Measurements from ENCODE around the gene FGR.

Gene FGR

DNA sequence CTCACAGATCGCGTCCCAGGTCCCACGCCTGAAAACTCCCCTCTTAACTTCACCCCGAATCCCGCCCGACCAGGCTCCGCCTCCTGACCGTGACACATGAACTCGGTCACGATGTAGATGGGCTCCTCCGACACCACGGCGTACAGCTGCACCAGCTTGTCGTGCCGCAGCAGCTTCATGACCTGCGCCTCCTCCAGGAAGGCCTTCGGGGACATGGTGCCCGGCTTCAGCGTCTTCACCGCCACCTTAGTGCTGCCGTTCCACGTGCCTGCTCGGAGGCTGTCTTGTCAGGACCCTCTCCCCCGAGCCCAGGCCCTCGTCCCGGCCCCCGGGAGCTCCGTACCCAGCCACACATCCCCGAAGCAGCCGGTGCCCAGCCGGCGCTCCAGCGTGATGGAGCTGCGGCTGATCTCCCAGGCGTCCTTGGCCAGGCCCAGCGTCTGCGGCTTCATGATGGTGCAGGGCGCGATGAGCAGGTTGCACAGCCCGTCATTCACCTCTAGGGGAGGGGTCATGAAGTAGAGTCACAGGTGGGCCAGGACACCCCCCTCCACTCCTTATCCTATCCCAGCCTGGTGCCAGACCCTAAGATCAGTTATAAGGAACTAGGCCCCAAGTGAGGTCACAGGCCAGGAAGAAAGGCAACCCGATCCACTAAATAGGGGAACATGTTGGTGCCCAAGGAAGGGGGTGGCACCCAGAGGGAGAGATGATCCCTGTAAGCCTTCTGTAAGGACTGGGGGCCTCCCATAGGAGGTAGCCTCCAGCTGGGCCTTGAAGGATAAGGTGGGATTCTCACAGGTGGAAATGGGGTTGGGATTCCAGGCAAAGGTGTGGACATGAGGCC, 19.4 kb downstream of the FGR start:
- DNase-seq (ENCODE audit: low spot score) = no peak

DNA sequence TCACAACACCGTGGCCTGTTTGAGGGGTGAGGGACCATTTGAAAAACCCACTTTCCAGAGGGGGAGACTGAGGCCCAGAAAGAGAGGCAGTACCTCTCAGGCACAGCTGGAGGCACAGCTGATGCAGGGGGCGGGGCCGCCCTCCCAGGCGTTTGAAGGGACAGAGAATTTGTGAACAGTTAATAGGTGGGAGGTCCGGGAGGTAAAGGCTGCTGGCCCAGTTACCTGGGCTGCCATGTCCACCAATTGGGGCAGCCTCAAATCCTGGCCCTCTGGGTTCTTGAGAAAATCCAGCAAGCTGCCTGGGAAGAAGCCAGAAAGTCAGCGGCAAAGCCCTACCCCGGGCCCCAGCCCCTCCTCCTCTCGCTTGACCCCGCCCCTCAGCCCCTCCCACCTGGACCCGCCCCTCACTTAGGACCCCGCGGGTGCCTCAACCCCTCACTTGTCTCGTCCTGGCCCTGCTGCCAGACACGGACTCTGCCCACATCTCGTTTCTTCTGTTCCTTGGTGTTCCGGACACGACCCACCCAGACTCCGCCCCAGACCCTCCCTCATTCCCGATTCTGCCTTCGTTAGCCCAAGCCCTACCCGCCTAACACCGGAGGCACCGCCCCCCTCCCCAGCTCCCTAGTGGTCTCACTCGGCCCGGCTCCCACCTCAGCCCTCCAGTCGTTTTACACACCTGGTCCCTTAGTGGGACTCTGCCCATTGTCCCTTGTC, 20.2 kb downstream of the FGR start:
- no peak for DNase-seq (ENCODE audit: low spot score)

DNA sequence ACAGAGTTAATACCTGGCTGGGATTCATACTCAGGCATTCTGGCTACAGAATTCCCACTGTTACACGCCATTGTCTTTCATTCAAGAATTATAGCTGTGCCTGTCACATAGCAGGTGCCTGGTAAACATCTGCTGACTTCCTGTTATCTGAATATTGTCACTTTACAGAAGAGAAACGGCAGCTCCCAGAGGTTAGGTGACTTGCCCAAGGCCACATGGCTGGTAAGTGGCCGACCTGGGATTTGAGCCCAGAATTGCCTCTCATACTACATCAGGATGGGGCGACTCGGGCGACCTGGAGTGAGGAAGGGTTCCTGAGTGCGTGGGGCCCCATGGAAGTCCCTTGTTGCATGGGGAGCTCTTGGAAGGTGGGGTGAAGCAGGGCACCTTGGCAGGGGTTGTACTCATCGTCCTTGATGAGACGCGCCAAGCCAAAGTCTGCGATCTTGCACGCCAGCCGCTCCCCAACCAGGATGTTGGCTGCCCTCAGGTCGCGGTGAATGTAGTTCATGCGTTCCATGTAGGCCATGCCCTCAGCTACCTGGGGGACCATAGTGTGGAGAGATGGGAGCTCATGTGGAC, 20.9 kb downstream of the FGR start:
- DNase-seq (ENCODE audit: low spot score) = no peak

DNA sequence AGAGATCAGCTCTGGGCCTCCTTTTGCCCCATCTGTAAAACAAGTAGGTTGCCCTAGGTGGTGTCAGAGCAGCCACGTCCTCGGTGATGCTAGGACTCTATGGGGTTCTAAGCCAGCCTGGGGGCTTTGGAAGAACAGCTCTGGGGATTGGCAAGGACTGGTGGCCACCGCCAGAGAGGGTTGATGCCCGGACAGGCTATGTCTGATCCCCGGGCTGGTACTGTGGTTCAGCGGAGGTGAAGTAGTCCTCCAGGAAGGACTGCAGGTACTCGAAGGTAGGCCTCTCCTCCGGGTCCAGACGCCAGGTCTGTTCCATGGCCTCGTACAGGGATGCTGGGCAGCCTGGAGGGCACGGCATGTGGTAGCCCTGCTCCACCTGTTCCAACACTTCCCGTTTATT, 22.3 kb downstream of the FGR start:
- no peak for DNase-seq (ENCODE audit: low spot score)

DNA sequence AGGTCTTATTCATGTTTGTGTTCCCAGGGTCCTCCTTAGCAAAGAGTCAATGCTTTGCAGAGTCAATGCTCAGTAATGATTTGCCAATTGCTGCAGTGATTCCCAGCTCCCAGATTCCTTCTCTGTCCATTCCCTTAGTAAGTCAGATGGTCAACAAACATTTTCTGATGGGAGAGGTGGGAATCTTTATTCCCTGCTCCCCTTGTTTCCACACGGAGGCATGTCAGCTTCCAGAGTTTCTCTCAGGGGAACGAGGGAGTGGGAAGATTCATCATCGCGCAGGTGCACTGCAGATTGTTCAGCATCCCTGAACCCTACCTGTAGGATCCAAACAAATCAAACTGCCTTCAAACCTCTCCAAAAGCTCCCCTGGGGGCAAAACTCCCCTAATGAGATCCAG, 23.5 kb downstream of the FGR start:
- no peak for DNase-seq (ENCODE audit: low spot score)

DNA sequence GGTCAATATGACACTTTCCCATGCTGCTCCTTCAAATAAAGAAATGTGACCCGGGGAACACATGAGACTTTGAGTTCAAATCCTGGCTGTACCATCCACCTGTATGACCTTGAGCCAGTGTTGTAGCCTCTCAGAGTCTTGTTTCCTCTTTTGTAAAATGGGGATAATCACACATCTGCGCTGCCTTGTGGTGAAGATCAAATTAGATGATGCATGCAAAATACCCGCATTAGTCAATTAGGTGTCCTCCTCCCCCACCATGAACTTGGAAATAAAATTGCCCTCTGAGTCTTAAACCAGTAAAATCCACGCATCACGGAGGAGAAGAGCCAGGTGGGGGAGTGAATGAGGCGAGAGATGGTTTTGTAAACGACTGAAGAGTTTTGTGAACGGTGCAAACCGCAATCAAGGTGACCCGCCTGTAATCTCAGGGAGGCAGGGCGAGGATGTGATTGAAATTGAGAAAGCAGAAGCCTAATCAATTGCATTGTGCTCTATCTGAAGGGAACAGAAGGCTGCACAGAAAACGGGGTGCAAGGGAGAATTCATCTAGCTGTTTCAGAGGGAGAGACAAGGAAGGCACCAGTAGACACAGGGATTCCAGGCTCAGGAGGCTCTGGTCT, 25.3 kb downstream of the FGR start:
- DNase-seq (ENCODE audit: low spot score) = no peak

DNA sequence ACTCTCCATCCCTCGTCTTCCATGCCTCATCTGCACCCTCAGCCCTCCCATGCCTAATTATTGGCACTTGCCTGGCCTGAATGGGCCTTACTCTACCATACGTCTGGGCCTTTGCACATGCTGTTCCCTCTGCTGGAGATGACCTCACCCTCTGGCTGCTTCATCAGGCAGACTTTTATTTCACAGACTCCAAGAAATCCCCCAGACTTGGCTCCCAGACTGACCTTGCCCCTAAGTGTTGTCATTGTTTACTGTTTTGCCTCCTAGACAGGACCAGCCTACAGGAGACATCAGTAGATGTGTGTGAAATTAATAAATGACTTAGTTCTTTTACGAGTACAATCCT, 25.8 kb downstream of the FGR start:
- no peak for DNase-seq (ENCODE audit: low spot score)

DNA sequence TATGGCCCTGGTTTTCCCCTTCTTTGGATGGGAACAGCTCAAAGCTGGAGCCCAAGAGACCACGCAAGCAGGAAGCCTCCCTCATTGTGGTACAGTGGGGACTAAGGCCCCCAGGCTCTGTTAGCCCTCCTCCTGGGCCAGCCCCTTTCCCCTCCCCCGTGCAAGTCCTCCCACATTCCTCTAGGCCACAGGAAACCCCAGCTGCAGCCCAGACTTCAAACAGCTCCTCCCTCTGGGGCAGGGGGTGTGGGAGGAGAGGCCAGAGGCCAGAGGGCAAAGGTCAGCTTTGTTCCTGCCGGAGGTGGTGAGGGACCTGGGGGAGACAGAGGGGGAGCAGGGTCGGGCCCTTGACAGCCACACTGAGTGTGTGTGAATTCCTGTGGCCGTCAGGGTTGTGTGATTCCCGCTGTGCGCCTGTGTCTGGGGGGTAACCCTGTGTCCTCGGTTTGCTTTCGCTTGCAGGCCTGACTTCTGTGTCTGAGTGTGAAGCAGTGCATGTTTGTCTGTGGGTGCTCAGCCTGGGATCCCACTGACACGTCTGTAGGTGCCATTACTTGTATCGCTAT, 27.7 kb downstream of the FGR start:
- no peak for DNase-seq (ENCODE audit: low spot score)

DNA sequence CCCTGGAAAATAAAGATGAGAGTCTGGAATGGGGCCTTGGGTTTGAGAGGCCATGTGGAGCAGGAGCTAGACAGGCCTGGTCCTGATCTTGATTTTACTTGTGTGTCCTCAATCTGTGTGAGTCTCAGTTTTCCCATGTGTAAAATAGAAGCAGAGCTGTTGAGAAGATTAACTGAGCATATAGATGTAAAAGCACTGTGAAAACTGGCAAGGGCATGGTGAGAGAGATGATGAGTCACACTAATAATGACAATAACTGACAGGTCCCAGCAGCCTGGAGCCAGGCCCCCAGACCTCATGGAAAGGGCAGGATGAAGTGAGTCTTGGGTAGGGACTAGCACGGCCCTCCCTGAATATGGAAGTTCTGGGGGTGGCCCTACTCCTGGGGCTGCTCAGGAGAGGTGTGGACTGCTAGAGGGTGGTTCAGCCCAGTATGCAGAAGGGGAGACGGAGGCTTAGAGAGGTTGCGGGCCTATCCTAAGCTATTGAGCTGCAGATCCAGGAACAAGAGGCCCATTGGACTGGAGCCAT, 28.2 kb downstream of the FGR start:
- no peak for DNase-seq (ENCODE audit: low spot score)

DNA sequence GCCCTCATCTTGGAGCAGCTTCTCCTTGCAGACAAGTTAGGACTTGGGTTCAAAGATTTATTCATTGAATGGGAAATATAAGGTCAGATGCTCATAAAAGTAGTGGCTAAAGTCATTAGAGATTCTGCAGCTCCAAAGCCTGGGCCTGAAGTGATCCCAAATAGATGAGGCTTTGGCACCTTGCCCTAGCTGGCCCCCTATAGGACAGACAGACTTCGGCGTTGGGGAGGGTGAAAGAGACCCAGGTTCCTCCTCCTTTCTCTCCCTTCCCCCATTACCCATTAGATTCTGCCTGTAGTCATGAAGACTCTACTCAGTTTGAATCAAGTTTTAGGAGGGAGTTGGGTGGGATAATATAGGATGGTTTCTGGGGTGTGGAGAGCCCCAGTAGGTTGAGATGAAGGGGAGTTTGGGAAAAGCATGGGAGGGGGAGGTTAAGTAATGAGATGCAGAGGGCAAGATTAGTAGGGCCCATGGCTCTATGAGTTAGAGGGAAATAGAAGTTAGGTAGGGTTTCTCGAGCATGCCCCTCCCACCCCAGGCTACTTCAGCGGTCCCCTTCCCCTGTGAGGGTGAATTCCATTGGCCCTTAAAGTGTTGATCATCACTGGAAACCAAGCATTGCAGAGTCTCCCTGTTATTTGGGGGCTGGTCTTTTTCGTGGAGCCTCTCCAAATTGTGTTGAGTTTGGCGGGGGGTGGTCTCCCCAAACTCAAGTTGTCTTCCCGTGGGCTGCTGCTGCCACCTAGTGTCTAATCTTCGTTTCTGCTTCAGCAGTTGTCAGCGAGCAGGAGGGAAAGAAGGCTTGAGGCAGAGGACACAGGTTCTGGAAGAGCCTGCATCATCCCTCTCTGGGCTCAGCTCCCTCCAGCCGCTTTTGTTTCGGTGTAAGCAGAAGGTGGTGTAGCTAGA, 28.9 kb downstream of the FGR start:
- peak; percentile 74 for DNase-seq (ENCODE audit: low spot score)

DNA sequence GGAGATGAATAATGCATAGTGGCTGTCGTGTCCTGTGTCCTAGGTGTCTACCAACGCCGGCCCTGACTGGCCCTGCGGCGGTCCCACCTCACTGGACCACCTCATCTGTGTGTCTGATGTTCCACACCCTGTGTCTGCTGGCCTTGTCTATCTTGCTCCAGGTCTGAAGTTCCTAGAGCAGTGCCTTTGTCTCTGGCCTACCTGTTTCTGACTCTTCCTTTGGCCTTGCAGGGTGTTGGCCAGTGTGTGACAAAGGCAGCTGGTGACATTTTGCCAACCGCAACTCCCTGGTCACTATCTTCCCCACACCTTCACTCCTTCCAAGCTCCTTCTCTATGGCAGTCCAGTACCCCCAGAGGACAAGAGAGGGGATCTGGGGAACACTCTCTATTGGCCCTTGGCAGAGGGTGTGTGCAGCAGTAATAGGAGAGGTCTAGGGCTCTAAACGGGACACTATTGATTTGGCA, 29.7 kb downstream of the FGR start:
- no peak for DNase-seq (ENCODE audit: low spot score)

DNA sequence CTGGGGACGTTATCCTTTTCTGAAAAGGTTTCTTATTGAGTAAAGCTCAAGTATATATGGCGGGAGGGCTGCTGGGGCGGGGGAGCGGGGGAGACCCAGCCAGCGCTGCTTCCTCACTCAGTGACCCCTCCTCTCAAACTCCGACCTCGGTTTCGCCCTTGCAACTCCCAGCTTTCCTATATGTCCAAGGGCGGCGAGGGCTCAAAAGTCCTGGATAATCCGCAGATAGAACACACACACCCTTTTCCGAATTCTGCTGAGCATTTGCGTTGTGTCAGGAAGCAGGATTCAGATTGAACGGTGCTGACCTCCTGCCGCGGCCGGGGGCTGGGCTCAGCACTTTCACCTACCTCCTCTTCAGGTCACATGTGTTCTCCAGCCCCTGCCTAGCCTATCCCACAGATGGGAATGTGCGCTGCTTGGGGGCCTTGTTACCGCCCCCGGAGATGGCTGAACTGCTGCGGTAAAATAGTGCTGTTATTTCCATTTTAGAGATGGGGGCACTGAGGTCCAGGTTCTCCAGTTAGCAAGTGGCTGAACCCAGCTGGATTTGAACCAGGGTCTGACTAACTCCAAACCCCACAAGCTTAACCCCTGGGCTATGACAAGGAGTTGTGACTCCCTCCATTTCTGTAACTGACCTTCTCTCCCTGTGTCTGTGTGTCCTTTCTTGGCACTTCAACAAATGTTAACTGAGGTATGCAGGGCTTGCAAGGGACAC, 30.2 kb downstream of the FGR start:
- no peak for DNase-seq (ENCODE audit: low spot score)

DNA sequence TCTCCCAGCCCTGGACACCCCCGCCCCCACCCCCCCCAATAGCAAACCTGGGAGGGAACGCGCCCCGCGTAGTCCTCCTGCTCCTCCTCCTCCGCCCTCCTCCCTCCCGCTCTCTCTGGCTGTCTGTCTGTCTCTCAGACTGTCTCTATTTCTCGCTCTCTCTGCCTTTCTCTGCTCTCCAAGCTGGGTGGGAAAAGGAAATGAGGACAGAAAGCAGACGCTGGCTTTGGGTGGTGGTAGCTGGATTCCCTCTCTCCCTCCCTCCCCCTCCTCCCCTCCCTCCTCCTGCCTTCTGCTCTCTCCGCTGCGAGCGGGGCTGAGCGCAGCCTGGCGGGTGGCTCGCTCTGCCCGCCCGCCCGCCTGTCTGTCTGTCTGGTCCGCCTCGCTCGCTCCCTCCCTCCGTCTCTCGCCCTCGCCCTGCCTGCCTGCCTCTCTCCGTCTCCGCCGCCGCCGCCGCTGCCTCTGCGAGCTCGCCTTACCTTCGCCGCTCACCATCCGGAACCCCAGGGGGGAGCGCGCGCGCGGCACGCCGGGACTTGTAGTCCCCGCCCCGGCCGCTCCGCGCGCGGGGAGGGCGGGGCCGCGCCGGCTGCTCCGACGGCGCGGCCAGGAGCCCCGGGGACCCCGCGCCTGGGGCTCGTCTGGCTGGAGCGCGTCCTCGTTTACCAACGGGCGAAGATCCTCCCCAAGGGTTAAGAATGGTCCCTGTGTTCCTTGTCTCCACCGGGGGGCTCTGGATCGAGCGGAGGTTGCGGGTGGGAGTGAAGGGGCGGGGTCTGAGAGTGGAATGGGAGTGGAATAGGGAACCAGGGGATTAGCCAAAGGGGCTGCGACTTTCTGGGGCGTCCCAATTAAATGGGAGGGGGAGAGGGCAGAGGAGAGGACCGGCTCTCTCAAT, 31.1 kb downstream of the FGR start, which contains the start of gene AHDC1:
Gene AHDC1, minus strand, starts transcription at position 464 of the 898 bp plus-strand sequence. CDS start 52,029 bp downstream, outside the sequence.
- peak; percentile 74 for DNase-seq (ENCODE audit: low spot score)

DNA sequence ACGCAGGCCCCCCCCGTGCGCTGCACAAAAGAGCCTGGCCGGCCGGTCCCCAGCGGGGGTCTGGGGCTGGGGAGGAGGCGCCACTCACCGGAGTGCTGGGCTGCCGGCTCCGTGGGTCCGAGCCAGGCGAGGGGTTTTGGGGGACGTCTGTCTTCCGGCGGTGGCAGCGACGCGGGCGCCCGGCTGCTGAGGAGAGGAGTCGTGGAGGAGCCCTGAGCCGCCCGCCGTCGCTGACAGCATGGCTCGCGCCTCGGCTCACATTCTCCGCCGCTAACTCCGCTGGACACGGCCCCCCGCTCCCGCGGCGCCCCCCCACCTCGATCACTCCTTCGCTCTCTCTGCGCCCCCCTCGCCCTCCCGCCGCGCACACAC, 31.7 kb downstream of the FGR start:
- DNase-seq (ENCODE audit: low spot score) = no peak

DNA sequence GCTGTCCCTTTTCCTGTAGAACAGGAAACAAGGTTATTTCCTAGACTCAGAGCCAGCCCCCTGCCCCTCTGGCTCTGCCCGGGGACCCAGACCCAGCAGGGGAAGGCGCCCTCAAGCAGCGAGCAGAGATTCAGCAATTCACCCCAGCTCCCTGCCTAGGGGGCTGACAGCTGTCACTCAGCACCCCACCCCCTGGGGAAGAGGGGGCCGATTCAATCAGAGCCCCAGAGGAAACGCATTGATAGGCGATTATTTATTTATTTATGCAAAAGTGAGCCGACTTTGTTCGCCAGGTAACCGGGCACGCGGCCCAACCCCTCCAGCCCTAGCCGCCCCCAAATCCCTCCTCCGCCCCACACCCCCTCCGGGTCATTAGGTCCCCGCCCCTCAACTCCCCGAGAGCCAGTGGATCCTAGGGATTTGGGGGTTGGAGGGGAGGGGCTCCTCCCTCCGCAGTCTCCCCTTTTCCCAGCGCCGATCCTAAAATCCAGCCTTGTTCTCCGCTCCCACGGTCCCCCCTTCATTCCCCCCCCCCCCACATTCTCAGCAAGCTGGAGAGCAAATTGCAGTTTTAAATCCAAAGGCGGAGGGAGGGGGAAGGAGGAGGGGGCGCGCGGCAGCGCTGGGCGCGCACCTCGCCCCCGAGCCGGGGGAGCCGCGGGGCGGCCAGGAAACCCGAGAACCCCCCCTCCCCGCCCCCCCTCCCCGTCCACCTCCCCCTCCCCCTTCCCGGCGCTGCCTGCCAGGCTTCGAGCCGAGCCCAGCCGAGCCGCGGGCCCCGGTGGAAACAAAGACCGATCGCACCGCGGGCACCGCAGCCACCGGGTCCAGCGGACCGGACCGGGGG, 32.3 kb downstream of the FGR start:
- no peak for DNase-seq (ENCODE audit: low spot score)

DNA sequence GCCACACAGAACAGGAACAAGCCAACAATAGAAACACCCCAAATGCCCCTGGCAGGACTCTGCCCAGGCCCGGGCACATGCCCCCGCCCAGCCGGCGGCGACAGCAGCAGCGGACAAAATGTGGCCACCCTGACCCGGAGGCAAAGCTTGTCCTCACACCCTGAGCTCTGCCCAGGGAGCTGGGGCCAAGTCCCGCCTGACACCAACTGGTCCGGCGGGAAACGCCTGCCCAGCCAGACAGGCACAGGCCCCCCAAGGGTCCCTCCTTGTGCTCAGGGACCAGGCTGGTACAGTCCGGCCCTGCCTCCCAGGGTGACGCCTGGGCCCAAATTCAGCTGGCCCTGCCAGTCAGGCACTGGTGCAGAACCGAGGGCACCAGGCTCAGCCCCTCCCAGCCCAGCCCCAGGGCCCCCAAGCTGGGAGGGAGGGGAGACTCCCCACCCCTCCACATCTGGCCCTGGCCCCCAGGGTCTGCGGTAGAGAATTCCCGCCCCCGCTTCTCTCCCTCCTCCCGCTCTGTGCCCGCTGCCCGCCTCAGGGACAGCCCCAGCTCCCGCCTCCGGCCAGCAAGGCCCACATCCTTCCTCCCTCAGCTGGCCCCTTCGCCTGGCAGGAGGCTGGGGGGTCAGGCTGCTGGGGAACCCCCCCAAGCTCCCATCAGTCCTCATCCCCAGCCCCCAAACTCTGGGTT, 33.1 kb downstream of the FGR start:
- DNase-seq (ENCODE audit: low spot score) = peak; percentile 64

DNA sequence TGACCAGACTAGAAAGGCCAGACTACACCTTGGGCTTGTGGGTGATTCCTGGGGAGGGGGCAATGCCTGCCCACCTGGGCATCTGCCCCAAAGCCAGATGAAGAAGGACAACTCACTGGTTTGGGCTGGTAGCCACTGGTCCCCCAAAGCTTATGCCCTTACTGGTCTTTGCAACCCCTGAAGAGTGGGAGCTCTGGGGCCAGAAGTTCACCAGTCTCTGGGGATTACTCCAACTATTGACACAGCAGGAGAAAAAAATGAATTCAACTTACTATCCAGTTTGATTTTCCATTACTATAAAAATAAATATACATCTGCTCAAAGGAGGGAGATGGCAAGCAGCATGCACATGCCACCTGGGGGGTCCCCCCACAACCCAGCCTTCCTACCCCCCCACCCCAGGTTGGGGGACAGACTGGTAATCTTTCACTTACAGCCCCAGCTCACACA, 33.6 kb downstream of the FGR start:
- DNase-seq (ENCODE audit: low spot score) = no peak

Data from pons (tissue), 1 donor.